GM23338 (cell line): ENCODE data around the gene MAPT. TPM values are rescaled to one million over a fixed set of nuclear protein-coding genes. Genes with fewer than 3 reads are reported as not detected.
"Not testable (repeated sequence)": the region's sequence is repeated elsewhere in the genome, so short reads cannot be mapped to it uniquely, and the experiment has no call there.

ENCODE experiments used
- ATAC-seq: fragments of 200-7000 bp; cut with Tn5 transposase; 3 replicates; pipeline ENCODE4 v1.9.1; 2020
- DNase-seq: peaks from one replicate; pipeline ENCODE4 v3.0.0-alpha.2; 2015; ENCODE audit warnings: low spot score
- H2AFZ ChIP-seq: fragments of 200-600 bp; sonication (generic); 2 replicates; pipeline ENCODE4 v1.8.0; 2016; ENCODE audit warnings: antibody characterized with exemption, mild to moderate bottlenecking, moderate library complexity
- H3F3A ChIP-seq: fragments of 200-600 bp; sonication (generic); replicated peaks from 2 replicates; pipeline ENCODE4 v1.8.0; 2017; ENCODE audit warnings: antibody characterized with exemption, mixed run types, low read depth
- H3K27ac ChIP-seq: fragments of 200-600 bp; sonication (generic); 2 replicates; pipeline ENCODE4 v1.6.1; 2016; ENCODE audit warnings: low read depth
- H3K27me3 ChIP-seq: fragments of 200-600 bp; sonication (generic); 2 replicates; pipeline ENCODE4 v1.8.0; 2016; ENCODE audit warnings: mild to moderate bottlenecking, mixed run types, moderate library complexity; ENCODE audit not compliant: insufficient read depth
- H3K36me3 ChIP-seq: fragments of 200-600 bp; sonication (generic); 2 replicates; pipeline ENCODE4 v1.8.0; 2016; ENCODE audit warnings: mild to moderate bottlenecking; ENCODE audit not compliant: insufficient read depth
- H3K4me1 ChIP-seq: fragments of 200-600 bp; sonication (generic); 2 replicates; pipeline ENCODE4 v1.8.0; 2016; ENCODE audit warnings: mild to moderate bottlenecking, moderate library complexity; ENCODE audit not compliant: insufficient read depth
- H3K4me2 ChIP-seq: fragments of 200-600 bp; sonication (generic); 2 replicates; pipeline ENCODE4 v1.7.1; 2017; ENCODE audit warnings: mixed run types
- H3K4me3 ChIP-seq: fragments of 200-600 bp; sonication (generic); 2 replicates; pipeline ENCODE4 v1.6.1; 2016; ENCODE audit warnings: mixed run types
- H3K79me2 ChIP-seq: fragments of 200-600 bp; sonication (generic); replicated peaks from 2 replicates; pipeline ENCODE4 v1.8.0; 2017; ENCODE audit warnings: mild to moderate bottlenecking; ENCODE audit not compliant: insufficient read depth
- H3K9me2 ChIP-seq: fragments of 200-600 bp; sonication (generic); 2 replicates; pipeline ENCODE4 v1.8.0; 2017; ENCODE audit not compliant: insufficient read depth
- H4K20me1 ChIP-seq: fragments of 200-600 bp; sonication (generic); replicated peaks from 2 replicates; pipeline ENCODE4 v1.8.0; 2017; ENCODE audit warnings: mild to moderate bottlenecking; ENCODE audit not compliant: insufficient read depth
- H3K27ac Mint-ChIP-seq: 2 replicates; pipeline ENCODE4 v1.8.0; 2020; ENCODE audit warnings: inconsistent platforms, mild to moderate bottlenecking, moderate library complexity, mixed read lengths
- H3K27me3 Mint-ChIP-seq: 3 replicates; pipeline ENCODE4 v1.8.0; 2022; ENCODE audit warnings: low read depth, mild to moderate bottlenecking, moderate library complexity, mixed read lengths, inconsistent platforms; ENCODE audit not compliant: insufficient read depth, poor library complexity
- H3K36me3 Mint-ChIP-seq: 3 replicates; pipeline ENCODE4 v1.8.0; 2021; ENCODE audit warnings: low read depth, mild to moderate bottlenecking, inconsistent platforms, moderate library complexity, mixed read lengths
- H3K4me1 Mint-ChIP-seq: 3 replicates; pipeline ENCODE4 v1.8.0; 2020; ENCODE audit warnings: mild to moderate bottlenecking, inconsistent platforms, mixed read lengths
- H3K4me3 Mint-ChIP-seq: 3 replicates; pipeline ENCODE4 v1.8.0; 2021; ENCODE audit warnings: moderate library complexity, mild to moderate bottlenecking, inconsistent platforms, mixed read lengths
- H3K9me3 Mint-ChIP-seq: 3 replicates; pipeline ENCODE4 v1.8.0; 2020; ENCODE audit warnings: moderate library complexity, mild to moderate bottlenecking, inconsistent platforms, mixed read lengths
- CREB1 ChIP-seq: fragments of 250-450 bp; sonication (Bioruptor Pico); IDR thresholded peaks from 2 replicates; pipeline ENCODE4 v1.5.0; 2020; ENCODE audit warnings: low read depth, mild to moderate bottlenecking, moderate library complexity
- EZH2 ChIP-seq: fragments of 200-600 bp; sonication (generic); IDR thresholded peaks from one replicate; pipeline ENCODE4 v1.8.0; 2017; ENCODE audit warnings: antibody characterized with exemption, mild to moderate bottlenecking, low read depth; ENCODE audit not compliant: unreplicated experiment
- NANOG ChIP-seq: IDR thresholded peaks from 2 replicates; pipeline ENCODE4 v1.6.1; 2016; ENCODE audit warnings: antibody characterized with exemption, borderline replicate concordance
- ZNF331 ChIP-seq: fragments of 250-450 bp; sonication (Bioruptor Pico); IDR thresholded peaks from 2 replicates; pipeline ENCODE4 v1.5.0; 2020; ENCODE audit warnings: low read depth, mild to moderate bottlenecking, moderate library complexity
- polyA plus RNA-seq: library from polyadenylated mRNA; unstranded; fragments of >200 nt; fragmentation: Nextera tagmentation; extraction: Ambion mirVana; gene quantifications from 2 replicates; pipeline ENCODE4 v1.2.1, GENCODE V29; 2016
- total RNA-seq: library from RNA; depleted of rRNA; stranded (reverse); fragments of >200 nt; shearing (Covaris generic); gene quantifications from 2 replicates; pipeline ENCODE4 v1.2.3, GENCODE V29; 2014
- TF ChIP-seq, protein P1 (sequence below): IDR thresholded peaks from one replicate; pipeline ENCODE4 v1.6.1; 2018; ENCODE audit warnings: antibody characterized with exemption; ENCODE audit not compliant: unreplicated experiment
- TF ChIP-seq, protein P2 (sequence below): IDR thresholded peaks from 2 replicates; pipeline ENCODE4 v1.6.1; 2016; ENCODE audit warnings: antibody characterized with exemption

The MAPT gene
- total and polyA plus RNA-seq, 2 experiments from 2014 or later: 1.1 to 2.1 TPM

- no peaks in the 10 kb centered on the region for H4K20me1 ChIP-seq
- H3K4me3 ChIP-seq: no peak overlapping the region
- no peak overlapping the region for H3K4me3 Mint-ChIP-seq
- H3K4me2 ChIP-seq: no peak overlapping the region
- H3K9me3 Mint-ChIP-seq: no peaks in the 10 kb centered on the region
- no peaks in the 10 kb centered on the region for H3F3A ChIP-seq
- H3K79me2 ChIP-seq: no peaks in the 10 kb centered on the region
- H3K9me2 ChIP-seq: no peaks in the 10 kb centered on the region
- no peak for ATAC-seq
- H3K27ac Mint-ChIP-seq: no peak overlapping the region
- H3K4me1 Mint-ChIP-seq: peaks cover 10% of the 10 kb centered on the region
- no peaks in the 10 kb centered on the region for H3K36me3 ChIP-seq
- TF ChIP-seq, protein P1, sequence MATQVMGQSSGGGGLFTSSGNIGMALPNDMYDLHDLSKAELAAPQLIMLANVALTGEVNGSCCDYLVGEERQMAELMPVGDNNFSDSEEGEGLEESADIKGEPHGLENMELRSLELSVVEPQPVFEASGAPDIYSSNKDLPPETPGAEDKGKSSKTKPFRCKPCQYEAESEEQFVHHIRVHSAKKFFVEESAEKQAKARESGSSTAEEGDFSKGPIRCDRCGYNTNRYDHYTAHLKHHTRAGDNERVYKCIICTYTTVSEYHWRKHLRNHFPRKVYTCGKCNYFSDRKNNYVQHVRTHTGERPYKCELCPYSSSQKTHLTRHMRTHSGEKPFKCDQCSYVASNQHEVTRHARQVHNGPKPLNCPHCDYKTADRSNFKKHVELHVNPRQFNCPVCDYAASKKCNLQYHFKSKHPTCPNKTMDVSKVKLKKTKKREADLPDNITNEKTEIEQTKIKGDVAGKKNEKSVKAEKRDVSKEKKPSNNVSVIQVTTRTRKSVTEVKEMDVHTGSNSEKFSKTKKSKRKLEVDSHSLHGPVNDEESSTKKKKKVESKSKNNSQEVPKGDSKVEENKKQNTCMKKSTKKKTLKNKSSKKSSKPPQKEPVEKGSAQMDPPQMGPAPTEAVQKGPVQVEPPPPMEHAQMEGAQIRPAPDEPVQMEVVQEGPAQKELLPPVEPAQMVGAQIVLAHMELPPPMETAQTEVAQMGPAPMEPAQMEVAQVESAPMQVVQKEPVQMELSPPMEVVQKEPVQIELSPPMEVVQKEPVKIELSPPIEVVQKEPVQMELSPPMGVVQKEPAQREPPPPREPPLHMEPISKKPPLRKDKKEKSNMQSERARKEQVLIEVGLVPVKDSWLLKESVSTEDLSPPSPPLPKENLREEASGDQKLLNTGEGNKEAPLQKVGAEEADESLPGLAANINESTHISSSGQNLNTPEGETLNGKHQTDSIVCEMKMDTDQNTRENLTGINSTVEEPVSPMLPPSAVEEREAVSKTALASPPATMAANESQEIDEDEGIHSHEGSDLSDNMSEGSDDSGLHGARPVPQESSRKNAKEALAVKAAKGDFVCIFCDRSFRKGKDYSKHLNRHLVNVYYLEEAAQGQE: peak; percentile 42
- no peak for TF ChIP-seq ZNF331 (CRISPR knock-in tag)
- H3K4me1 ChIP-seq: peaks cover 7% of the 10 kb centered on the region
- peaks cover 2% of the 10 kb centered on the region for H3K27me3 Mint-ChIP-seq
- no peaks in the 10 kb centered on the region for H3K27me3 ChIP-seq
- H3K27ac ChIP-seq: no peak overlapping the region
- H3K36me3 Mint-ChIP-seq: no peaks in the 10 kb centered on the region
- H2AFZ ChIP-seq: no peak overlapping the region
- DNase-seq: no peak
Observed at GRCh38 chr17:45956090-45956489, 61.7 kb downstream of the MAPT start.

DNA sequence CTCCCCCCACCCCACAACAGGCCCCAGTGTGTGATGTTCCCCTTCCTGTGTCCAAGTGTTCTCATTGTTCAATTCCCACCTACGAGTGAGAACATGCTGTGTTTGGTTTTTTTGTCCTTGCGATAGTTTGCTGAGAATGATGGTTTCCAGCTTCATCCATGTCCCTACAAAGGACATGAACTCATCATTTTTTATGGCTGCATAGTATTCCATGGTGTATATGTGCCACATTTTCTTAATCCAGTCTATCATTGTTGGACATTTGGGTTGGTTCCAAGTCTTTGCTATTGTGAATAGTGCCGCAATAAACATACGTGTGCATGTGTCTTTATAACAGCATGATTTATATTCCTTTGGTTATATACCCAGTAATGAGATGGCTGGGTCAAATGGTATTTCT, 62.4 kb downstream of the MAPT start:
- H2AFZ ChIP-seq, H3K36me3 ChIP-seq, H3K36me3 Mint-ChIP-seq, ATAC-seq, H3K4me1 ChIP-seq, H3F3A ChIP-seq, H3K9me3 Mint-ChIP-seq, H3K4me3 Mint-ChIP-seq, DNase-seq, H3K27me3 ChIP-seq, H3K79me2 ChIP-seq, H3K27ac ChIP-seq, H4K20me1 ChIP-seq, H3K4me3 ChIP-seq, H3K4me2 ChIP-seq, H3K9me2 ChIP-seq, H3K4me1 Mint-ChIP-seq, H3K27ac Mint-ChIP-seq, H3K27me3 Mint-ChIP-seq: not testable (repeated sequence)

DNA sequence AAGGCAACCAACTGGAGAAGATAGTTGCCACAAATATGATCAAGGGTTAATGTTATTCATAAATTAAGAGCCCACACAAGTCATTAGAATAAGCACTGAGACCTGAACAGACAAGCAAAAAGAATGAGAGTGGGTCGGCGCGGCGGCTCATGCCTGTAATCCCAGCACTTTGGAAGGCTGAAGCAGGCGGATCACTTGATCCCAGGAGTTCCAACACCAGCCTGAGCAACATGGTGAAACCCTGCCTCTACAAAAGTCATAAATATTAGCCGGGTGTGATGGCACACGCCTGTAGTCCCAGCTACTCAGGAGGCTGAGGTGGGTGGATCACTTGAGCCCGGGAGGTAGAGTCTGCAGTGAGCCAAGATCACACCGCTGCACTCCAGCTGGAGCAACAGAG, 64.0 kb downstream of the MAPT start:
- H3K79me2 ChIP-seq: no peaks in the 10 kb centered on the region
- H3K36me3 ChIP-seq: no peaks in the 10 kb centered on the region
- Mint-ChIP-seq H3K27me3 (peaks cover 2% of the 10 kb centered on the region), H3K9me3 (no peaks in the 10 kb centered on the region), H3K4me1 (no peaks in the 10 kb centered on the region), H3K27ac (no peak overlapping the region), H3K4me3 (no peak overlapping the region), H3K36me3 (no peaks in the 10 kb centered on the region)
- DNase-seq: no peak
- no peak overlapping the region for H3K4me3 ChIP-seq
- no peak overlapping the region for H2AFZ ChIP-seq
- no peaks in the 10 kb centered on the region for H3K27me3 ChIP-seq
- no peak overlapping the region for H3K4me2 ChIP-seq
- no peaks in the 10 kb centered on the region for H3K4me1 ChIP-seq
- H4K20me1 ChIP-seq: no peaks in the 10 kb centered on the region
- no peaks in the 10 kb centered on the region for H3F3A ChIP-seq
- no peak overlapping the region for H3K27ac ChIP-seq
- no peaks in the 10 kb centered on the region for H3K9me2 ChIP-seq
- ATAC-seq: no peak
- TF ChIP-seq NANOG (no peak), CREB1 (CRISPR knock-in tag) (no peak), EZH2 (no peak)
- TF ChIP-seq, protein P2, sequence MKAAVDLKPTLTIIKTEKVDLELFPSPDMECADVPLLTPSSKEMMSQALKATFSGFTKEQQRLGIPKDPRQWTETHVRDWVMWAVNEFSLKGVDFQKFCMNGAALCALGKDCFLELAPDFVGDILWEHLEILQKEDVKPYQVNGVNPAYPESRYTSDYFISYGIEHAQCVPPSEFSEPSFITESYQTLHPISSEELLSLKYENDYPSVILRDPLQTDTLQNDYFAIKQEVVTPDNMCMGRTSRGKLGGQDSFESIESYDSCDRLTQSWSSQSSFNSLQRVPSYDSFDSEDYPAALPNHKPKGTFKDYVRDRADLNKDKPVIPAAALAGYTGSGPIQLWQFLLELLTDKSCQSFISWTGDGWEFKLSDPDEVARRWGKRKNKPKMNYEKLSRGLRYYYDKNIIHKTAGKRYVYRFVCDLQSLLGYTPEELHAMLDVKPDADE: no peak
